Activated CD8-positive, alpha-beta memory T cell treated with anti-CD3 and anti-CD28 coated beads for 36 hours (primary cell): ENCODE data around the gene PDK1. TPM values are rescaled to one million over a fixed set of nuclear protein-coding genes. Genes with fewer than 3 reads are reported as not detected.

Source experiments
- CTCF ChIA-PET: fragments of 350-600 bp; sonication (Branson Sonifier 250); formaldehyde crosslinking; loops from one replicate; lab custom pipeline; 2021; ENCODE audit warnings: antibody characterized with exemption; lab: Charles Lee
- POLR2A ChIA-PET: fragments of 350-600 bp; sonication (Branson Sonifier 250); formaldehyde crosslinking; loops from one replicate; lab custom pipeline; 2021; ENCODE audit warnings: antibody characterized with exemption; lab: Charles Lee
- total RNA-seq, 2 experiments: library from RNA; stranded (reverse); gene quantifications; one replicate each; pipeline ENCODE4 v1.2.3, GENCODE V29; 2021

The PDK1 gene
- total RNA-seq, 2 experiments from 2014 or later = 33.9 to 35.1 TPM

DNA sequence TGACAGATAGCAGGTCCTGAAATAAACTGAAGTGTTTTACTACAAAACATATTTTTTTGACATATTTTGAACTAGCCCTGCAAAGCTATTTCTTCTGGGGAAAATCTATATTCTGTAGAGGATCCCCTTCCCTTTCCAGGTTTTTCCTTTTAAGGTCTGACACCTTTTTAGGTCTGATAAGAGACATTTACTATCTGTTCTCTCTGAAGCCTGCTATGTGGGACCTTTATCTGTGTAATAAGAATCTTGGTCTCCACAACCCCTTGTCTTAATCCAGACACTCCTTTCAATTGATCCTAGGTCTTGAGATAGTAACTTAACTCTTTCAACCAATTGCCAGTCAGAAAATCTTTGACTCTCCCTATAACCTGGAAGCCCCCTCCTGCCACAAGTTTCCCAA is 5.5 kb upstream of the PDK1 start:
- ChIA-PET CTCF (no interaction called here), POLR2A (no interaction called here)

- POLR2A ChIA-PET = no interaction called here
- CTCF ChIA-PET = no interaction called here
Observed at GRCh38 chr2:172551271-172551670, 4.6 kb upstream of the PDK1 start.

DNA sequence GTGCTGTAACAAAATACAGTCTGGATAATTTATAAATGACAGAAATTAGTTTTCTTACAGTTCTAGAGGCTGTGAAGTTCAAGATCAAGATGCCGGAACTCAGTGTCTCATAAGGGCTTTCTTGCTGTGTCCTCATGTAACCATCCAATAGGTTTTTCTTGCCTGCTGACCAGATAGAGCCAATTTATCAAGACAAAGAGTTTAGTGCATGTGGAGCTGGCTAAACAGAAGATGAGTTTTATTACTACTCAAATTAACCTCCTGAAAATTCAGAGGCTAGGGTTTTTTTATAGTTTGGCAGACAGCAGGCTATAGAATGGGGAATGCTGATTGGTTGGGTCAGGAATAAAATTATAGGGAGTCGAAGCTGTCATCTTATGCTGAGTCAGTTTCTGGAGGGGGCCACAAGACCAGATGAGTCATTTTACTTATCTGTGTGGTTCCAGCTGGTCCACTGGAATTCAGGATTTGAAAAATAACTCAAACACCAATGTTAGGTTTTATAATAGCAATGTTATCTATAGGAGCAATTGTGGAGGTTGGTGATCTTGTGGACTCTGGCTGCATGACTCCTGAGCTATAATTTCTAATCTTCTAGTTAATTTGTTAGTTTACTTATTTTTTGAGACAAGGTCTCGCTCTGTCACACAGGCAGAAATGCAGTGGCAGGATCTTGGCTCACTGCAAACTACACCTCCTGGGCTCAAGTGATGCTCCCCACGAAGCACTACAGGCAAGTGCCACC is 3.2 kb upstream of the PDK1 start:
- POLR2A ChIA-PET = no interaction called here
- CTCF ChIA-PET = no interaction called here

DNA sequence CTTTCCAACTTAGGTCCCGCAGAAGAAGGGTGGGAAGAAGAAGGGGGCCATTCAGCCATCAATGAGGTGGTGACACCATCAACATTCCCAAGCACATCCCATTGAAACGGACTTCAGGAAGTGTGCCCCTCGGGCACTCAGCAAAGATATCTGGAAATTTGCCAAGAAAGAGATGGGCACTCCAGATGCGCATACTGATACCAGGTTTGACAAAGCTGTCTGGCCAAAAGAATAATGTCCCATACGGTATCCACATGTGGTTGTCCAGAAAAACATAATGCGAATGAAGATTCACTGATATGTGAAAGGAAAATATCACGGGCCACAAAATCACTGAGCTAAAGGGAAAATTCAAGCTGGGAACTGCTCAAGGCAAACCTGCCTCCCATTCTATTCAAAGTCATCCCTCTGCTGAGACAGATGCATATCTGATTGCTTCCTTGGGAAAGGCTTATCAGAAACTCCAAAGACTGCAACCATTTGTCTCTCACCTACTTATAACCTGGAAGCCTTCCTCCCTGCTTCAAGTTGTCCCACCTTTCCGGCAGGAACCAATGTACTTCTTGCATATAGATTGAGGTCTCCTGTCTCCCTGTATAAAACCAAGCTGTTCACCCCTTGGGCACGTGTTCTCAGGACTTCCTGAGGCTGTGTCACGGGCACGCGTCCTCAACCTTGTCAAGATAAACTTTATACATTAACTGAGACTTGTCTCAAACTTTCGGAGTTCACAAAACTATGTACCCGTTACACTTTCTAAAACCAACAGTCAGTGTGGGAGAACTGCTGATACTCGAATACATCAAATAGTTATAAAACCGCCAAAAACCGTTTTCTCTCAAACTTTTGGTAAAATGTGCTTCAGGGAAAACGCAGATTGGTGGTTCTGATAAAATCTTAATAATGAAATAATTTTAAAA is 1.3 kb upstream of the PDK1 start:
- CTCF ChIA-PET = interaction anchor here (0.9 kb wide), 1 partner anchor 93 kb away, joined by 3 read pairs; no protein-coding TSS in a partner anchor
- POLR2A ChIA-PET = no interaction called here

- POLR2A ChIA-PET = no interaction called here
- CTCF ChIA-PET = no interaction called here
Observed at GRCh38 chr2:172555272-172555521, 693 bp upstream of the PDK1 start.

DNA sequence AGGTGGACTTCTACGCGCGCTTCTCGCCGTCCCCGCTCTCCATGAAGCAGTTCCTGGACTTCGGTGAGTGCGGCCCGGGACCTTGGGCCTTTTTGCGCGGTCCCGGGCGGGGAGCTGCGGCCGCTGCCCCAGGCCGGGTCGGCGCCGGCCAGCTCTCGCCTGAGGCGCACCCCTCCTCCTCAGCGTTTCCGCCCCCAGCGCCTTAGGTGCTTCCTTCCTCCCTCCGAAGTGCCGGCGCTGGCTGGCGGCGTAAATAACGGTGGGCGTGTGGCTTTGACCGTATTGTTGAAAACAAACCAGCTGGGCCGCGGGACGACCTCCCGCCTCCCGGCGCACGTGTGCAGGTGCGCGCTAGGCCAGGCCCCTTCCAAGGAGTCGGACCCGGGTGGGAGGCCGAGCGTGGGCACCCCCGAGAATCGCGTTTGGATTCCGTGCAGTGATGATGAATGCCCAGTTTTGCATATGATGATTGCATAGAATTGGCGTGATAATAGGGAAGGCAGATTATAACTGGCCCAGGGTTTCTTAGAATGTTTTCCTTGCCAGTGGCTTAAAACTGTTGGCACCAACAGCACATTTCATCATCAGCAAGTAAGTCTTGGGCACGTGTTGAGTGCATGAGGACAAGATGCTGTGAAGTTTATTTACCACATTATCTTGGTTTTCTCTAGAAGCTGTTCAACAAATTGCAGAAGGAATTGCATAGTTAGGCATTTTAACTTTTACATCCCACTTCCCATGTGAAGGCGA is 569 bp downstream of the PDK1 start:
- CTCF ChIA-PET = no interaction called here
- POLR2A ChIA-PET = interaction anchor here (0.5 to 0.6 kb wide), 2 partner anchors 52 to 115 kb away, joined by 3 to 4 read pairs; no protein-coding TSS in a partner anchor

GRCh38 chr2:172558372-172558771 is 2.5 kb downstream of the PDK1 start:
- CTCF ChIA-PET = no interaction called here

DNA sequence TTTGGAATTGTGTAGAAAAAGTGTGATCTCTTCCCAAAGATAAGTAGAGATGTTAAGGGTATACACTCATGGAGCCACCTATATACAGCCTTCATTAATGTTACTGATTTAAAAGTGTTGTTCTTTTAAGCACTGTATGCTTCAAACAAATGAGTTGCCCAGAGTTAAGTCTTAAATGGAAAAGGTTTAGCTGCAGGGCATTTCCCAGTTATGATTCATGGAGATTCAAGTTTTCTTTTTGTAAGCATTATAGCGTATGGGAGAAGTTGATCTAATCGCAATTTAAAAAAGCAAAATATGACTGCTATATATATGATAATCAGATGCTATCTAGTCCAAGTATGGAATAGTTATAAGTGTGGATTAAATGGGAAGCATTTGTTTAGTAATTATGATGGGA is 4.8 kb downstream of the PDK1 start:
- ChIA-PET CTCF (no interaction called here), POLR2A (no interaction called here)

More at GRCh38 chr2:172558372-172558771, 2.5 kb downstream of the PDK1 start:
- POLR2A ChIA-PET = no interaction called here

- ChIA-PET CTCF (no interaction called here), POLR2A (no interaction called here)
Observed at GRCh38 chr2:172561270-172561669, 5.4 kb downstream of the PDK1 start.

DNA sequence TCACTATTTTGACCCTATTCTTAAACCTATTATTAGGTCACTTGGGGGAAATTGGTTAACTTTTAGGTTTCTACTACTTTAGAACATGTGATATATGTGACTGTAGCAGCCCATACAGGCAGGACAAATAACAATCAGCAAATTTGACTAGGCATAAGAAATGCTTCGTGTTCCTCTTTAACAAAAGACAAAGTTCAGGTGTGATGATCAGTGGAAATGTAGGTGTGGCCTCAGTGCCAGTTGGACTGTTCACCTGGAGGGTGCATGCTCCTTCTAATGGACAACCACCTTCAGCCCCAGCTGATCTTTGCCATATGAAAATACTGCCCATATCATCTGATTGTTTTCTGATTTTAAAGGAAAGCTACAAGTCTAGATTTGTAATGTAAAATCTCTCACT is 6.4 kb downstream of the PDK1 start:
- POLR2A ChIA-PET = no interaction called here

GRCh38 chr2:172564376-172564775 is 8.5 kb downstream of the PDK1 start:
- ChIA-PET CTCF (interaction anchor here (1.2 kb wide), 1 partner anchor 23 kb away, joined by 4 read pairs; no protein-coding TSS in a partner anchor), POLR2A (no interaction called here)

More for the DNA sequence above, 6.4 kb downstream of the PDK1 start:
- CTCF ChIA-PET = no interaction called here

DNA sequence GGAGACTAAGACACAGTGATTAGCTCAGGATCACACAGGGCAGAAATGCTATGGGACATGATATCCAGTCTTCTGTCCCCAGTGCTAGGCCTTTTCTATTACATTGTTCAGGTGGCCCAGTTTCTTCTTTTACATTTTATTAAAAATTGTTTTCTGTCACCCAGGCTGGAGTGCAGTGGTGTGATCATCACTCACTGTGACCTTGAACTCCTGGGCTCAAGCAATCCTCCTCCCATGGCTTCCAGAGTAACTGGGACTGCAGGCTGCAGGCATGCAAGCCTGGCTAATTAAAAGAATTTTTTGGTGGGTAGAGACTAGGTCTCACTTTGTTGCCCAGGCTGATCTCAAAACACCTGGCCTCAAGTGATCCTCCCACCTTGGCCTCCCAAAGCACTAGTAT is 15.4 kb downstream of the PDK1 start:
- ChIA-PET POLR2A (no interaction called here), CTCF (no interaction called here)

DNA sequence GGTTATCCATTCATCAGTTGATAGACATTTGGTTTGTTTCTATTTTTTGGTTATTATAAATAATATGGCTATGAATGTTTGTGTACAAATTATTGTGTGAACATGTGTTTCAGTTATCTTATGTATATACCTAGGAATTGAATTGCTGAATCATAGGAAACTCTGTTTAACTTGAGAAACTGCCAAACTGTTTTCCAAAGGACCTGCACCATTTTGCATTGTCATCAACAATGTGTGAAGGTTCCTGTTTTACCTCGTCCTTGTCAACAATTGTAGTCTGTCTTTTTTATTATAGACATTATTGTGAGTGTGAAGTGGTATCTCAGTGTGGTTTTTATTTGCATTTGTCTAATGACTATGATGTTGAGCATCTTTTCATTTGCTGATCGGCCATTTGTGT is 17.1 kb downstream of the PDK1 start:
- POLR2A ChIA-PET = no interaction called here
- CTCF ChIA-PET = no interaction called here

GRCh38 chr2:172574965-172575364 is 19.1 kb downstream of the PDK1 start:
- CTCF ChIA-PET = interaction anchor here (0.8 kb wide), 1 partner anchor 19 kb away, joined by 3 read pairs; no protein-coding TSS in a partner anchor
- POLR2A ChIA-PET = no interaction called here

- ChIA-PET POLR2A (no interaction called here), CTCF (no interaction called here)
Observed at GRCh38 chr2:172578054-172578453, 22.2 kb downstream of the PDK1 start.

GRCh38 chr2:172578860-172579512 is 23.1 kb downstream of the PDK1 start:
- ChIA-PET CTCF (no interaction called here), POLR2A (no interaction called here)

DNA sequence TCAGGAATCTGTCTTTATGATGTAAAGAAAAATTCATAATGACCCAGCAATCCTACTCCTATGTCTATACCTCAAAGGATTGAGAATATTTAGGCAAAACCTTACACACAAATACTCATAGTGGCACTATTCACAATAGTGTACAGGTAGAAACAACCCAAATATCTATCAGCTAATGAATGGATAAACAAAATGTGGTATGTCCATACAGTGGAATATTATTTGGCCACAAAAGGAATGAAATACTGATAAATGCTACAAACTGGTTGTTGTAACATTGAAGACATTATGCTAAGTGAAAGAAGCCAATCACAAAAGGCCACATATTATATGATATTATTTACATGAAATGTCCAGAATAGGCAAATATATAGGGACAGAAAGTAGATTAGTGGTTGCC is 24.7 kb downstream of the PDK1 start:
- CTCF ChIA-PET = interaction anchor here (1.2 kb wide), 1 partner anchor 1761 kb away, joined by 3 read pairs; no protein-coding TSS in a partner anchor
- POLR2A ChIA-PET = interaction anchor here (0.6 kb wide), 1 partner anchor 11 kb away, joined by 6 read pairs; no protein-coding TSS in a partner anchor

DNA sequence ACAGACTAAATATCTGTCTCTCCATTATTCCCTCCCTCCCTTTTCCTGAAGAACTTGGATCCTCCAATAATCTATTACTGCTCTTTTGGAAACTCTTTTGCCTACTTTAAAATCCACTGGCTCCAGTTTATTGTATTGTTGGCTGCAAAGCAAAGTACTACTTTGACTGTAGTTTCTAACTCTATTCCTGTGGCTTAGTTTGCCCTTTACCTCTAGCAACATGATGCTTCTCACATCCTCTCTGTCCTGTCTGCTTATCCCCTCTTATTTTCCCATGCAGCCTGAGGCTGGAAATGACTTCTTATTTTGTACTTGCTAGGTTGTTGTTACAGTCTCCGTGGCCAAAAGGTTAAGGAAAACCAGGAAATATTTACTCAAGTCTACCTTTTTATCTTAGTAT is 26.8 kb downstream of the PDK1 start:
- POLR2A ChIA-PET = no interaction called here
- CTCF ChIA-PET = no interaction called here

- CTCF ChIA-PET = no interaction called here
Observed at GRCh38 chr2:172586245-172586891, 30.5 kb downstream of the PDK1 start.

More at GRCh38 chr2:172586245-172586891, 30.5 kb downstream of the PDK1 start:
- POLR2A ChIA-PET = no interaction called here
